Activated gamma-delta T cell treated with Interleukin-2 at 50 U/mL for 16 hours (primary cell): ENCODE results near the gene MYCN.
"Not testable (repeated sequence)": the region's sequence is repeated elsewhere in the genome, so short reads cannot be mapped to it uniquely, and the experiment has no call there.

Experiments
- DNase-seq: peaks from one replicate; pipeline ENCODE4 v3.0.0-alpha.2; 2020

MYCN gene

DNA sequence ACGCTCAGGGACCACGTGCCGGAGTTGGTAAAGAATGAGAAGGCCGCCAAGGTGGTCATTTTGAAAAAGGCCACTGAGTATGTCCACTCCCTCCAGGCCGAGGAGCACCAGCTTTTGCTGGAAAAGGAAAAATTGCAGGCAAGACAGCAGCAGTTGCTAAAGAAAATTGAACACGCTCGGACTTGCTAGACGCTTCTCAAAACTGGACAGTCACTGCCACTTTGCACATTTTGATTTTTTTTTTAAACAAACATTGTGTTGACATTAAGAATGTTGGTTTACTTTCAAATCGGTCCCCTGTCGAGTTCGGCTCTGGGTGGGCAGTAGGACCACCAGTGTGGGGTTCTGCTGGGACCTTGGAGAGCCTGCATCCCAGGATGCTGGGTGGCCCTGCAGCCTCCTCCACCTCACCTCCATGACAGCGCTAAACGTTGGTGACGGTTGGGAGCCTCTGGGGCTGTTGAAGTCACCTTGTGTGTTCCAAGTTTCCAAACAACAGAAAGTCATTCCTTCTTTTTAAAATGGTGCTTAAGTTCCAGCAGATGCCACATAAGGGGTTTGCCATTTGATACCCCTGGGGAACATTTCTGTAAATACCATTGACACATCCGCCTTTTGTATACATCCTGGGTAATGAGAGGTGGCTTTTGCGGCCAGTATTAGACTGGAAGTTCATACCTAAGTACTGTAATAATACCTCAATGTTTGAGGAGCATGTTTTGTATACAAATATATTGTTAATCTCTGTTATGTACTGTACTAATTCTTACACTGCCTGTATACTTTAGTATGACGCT, 5.8 kb downstream of the MYCN start:
- no peak for DNase-seq

DNA sequence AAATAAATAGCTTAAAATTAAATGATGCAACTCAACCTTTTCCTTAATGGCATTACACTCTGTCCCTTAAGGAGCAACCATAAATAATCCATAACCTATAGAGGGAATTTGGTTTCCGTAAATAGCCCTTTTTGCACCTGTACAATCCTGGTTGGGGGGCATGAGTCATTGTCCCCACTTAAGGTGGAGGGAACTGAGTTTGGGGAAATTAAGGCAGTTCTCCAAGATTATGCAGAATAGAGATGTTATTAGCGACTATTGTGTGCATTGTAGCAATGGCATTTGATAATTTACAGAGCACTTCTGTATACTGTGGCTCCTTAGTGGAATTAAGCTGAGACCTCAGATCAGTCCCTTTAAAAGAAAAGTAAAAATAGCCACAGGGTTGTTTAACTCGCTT, 6.6 kb downstream of the MYCN start:
- no peak for DNase-seq

DNA sequence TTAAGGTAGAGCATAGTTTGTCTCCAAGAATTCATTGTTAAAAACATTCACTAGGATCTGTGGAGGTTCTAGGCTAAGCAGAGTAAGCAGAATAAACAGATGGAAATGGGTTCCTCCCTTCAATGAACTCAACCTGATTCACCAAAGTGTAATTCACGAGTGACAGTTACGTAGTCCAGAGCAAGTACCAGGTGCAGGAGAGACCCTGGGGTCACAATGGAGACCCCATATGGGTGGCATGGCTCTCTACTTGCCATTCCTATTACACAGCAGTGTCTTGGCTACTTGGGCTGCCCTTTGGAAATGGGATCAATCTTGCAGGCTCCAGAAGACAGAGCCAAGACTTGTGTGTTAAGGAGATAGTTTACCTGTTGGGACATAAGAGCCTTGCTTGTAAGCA, 7.1 kb downstream of the MYCN start:
- no peak for DNase-seq

DNA sequence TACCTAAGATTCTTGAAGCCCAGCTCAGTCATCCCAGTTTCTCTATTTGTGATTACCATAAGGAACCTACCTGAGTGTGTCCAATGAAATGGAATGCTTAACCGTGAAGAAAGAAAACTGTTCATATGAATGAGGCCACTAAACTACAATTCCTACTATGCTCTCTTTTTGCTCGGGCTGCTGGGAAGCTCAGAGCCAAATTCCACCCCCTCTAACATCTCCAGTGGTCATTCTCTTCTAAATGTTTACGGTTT, 8.3 kb downstream of the MYCN start:
- no peak for DNase-seq

DNA sequence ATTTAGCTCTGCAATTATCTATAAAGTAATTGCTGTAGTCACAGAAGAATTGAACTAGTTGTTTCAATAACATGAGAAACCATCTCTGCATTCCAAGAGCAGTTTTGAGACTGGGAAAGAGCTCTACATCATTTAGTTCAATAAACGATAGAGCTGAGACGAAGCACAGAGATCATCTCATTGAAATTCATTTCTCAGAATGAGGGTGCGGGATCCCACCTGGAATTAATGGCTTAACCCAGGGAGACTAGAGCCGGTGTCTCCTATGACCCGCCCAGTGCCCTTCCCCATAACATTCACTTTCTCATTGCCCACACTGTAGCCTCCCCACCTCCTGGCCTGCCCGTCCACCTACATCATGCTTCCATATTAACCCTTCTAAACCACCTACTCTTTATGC, 8.8 kb downstream of the MYCN start:
- DNase-seq, result no peak

DNA sequence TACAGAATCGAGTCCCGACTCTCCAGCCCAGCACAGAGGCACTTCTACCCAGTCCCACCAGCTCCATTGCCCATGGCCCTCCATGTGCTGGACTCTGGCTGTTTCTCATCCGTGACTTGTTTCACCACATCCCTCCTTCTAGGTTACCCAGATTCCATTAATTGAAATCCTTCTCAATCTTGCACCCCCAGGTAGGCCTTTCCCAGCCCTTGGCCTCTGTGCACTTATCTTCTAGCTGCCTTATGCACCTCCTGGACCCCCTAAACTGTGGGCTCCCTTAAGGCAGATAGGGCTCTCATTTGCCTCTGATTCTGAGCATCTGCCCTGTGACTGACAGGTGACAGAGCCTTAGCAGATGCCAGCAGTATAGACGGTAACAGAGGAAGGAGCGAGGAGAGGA, 9.2 kb downstream of the MYCN start:
- DNase-seq, result no peak

DNA sequence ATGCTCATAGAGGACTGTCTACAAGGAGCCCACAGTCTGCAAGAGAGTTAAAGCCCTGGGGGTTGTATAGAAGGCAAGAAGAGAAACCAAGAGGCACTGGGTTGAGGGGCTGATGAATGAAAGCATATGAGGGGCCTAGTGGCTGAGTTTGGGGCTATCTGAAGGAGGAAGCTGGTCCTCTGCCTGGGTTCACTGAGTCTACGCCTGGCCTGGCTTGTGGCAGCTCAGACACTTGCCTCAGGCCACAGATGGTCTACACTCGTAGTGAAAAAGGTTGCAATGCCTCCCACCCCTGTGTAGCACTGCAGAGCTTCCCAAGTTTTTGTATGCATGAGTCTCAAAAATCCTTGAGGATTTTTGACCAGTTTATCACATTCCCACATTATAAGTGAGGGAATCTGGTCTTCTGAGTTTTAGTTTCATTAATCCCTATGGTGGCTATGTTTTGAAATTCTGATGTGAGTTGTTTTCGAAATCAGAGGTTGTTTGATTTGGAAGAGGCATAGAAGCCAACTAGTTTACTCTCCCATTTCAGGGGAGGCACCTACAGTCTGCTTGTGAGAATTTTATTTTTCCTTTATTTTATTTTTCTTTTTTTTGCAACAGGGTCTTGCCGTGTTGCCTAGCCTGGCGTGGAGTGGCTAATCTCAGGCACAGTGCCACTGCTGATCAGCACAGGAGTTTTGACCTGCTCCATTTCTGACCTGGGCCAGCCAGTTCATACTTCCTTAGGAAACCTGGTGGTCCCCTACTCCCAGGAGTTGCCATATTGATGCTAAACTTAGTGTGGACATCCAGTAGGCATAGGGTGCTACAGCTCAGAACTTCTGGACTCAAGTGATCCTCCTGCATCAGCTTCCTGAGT, 10.0 kb downstream of the MYCN start:
- DNase-seq, result no peak

DNA sequence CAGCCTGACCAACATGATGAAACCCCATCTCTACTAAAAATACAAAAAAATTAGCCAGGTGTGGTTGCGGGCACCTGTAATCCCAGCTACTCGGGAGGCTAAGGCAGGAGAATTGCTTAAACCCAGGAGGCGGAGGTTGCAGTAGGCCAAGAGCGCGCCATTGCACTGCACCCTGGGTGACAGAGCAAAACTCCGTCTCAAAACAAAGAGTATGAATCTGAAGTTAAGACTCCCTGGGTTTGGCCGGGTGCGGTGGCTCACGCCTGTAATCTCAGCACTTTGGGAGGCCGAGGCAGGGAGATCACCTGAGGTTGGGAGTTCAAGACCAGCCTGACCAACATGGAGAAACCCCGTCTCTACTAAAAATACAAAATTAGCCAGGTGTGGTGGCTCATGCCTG, 11.6 kb downstream of the MYCN start:
- not testable (repeated sequence) for DNase-seq

DNA sequence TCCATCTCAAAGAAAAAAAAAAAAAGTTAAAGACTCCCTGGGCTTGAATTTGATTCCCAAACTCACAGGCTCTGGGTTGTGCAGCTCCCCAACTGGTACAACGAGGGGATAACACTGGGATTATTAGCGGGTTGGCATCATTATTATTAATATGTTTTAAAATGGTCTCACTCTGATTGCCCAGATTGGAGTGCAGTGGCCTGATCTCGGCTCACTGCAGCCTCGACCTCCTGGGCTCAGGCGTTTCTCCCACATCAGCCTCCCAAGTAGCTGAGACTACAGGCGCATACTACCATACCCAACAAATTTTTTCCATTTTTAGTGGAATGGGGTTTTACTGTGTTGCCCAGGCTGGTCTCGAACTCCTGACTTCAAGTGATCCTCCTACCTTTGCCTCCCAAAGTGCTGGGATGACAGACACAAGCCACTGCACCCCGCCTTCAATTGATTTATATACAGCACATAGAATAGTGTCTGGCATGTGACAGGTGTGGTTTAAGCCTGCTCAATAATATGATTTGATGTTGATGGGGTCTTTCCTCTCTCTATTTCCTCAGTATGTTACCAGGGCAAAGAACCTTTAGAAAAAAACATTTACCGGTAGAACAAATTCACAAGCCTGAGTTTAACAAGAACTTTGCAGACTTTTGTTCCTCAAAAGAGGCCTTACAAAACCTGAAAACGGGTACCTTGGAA, 12.2 kb downstream of the MYCN start:
- DNase-seq, result no peak

DNA sequence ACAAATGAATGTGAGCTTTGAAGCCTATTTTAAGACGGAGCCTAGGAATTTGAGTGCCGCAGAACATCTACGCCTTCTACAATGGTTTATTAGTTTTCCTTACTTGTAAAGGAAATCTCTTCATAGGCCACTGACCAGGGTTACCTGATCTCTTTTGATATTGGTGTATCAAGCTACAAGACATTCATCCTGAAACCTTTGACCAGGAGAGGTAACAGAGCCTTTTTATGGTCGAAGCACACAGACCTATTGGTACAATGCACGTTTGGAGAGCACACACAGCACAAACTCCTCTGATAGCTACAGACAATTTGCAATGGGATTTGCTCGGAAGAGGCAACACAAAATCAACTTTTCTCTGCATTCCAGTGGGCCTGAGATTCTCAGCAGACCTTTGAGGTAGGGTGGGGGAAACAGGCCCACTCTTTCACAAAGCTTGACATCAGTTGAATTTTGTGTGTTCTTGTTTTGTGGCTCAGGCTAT, 12.8 kb downstream of the MYCN start:
- no peak for DNase-seq

DNA sequence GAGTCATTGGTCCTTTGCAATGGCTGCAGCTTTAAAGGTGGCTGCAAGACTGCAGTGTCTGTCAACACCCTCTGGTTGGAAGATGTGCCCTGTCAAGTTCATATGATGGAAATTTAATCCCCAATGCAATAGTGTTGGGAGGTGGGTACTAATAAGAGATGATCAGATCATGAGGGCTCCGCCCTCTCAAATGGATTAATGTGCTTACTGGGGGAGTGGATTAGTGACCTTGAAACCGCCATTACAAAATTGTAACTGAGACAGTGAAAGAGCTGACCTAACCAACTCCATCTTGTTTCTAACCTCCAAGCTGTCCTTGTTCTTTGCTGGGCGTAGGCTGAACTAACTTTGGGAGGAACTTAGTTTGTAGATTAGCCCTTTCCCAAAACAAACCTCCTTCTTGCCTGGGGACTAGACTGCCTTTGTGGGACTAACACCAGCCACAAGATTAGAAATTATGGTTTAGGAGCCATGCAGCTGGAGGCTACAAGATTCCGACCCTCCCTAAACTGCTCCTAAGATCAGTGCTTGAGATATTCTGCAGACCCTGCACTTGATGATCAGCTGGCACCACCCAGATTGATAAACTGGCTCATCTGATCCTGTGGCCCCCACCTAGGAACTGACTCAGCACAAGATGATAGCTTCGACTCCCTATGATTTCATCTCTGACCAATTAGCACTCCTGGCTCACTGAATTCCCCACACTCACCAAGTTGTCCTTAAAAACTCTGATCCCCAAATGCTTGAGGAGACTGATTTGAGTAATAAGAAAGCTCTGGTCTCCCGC, 13.7 kb downstream of the MYCN start:
- no peak for DNase-seq

DNA sequence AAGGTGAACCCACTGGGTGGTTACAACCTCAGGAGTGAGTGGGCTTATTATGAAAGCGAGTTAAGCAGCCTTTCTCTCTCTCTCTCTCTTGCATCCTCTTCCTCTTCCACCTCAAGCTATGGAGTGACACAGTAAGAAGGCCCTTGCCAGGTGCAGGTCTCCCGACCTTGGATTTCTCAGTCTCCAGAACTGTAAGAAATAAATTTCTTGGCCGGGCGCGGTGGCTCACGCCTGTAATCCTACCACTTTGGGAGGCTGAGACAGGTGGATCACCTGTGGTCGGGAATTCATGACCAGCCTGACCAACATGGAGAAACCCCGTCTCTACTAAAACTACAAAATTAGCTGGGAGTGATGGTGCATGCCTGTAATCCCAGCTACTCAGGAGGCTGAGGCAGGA, 14.4 kb downstream of the MYCN start:
- DNase-seq, result no peak

DNA sequence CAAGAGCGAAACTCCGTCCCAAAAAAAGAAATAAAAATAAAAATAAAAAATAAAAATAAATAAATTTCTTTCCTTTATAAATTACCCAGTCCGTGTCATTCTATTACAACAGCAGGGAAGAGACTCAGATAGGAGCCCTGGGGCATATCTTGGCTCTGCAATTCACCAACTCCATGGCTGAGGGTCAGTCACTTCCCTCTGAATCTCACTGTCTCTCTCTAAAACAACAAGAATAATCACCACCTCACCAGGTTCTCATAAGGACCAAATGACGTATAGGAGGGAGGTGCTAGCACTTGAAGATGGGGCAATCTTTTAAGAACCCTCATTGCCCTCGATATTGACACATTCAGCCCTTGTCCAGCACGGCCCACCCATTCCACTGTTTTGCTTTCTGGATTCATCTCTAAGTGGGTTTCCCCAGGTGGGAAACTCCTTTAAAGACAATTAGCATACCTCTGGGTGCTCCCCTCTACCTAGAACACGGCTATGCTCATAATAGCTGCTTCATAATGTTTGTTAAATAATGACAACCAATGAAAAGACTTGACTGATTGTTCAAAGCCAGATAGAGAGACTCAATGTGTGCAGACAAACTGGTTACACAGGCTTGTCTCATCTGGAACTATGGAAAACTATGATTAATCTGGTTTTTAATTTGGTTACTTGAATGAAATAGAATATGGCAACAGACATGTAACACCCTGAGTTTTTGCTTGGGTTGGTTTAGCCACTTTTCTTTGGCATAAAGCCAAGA, 15.1 kb downstream of the MYCN start:
- DNase-seq, result no peak

DNA sequence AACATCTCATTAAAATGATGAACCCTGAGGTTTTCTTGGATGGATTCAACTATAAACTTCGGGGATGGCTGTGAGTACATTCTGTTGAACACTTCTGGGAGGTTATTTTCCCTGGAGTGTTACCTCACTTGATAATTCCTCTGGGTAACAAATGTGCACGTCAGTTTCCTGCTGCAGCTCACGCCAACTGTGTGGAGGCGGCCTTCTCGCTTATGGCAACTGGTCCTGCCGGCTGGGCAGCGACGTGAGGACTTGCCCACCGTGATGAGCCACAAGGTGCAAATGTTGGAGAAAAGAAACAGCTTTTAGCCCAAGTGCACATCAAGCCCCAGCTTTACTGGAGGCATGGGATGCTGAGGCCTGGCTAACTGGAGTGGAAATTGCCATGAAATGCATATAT, 15.9 kb downstream of the MYCN start:
- no peak for DNase-seq

DNA sequence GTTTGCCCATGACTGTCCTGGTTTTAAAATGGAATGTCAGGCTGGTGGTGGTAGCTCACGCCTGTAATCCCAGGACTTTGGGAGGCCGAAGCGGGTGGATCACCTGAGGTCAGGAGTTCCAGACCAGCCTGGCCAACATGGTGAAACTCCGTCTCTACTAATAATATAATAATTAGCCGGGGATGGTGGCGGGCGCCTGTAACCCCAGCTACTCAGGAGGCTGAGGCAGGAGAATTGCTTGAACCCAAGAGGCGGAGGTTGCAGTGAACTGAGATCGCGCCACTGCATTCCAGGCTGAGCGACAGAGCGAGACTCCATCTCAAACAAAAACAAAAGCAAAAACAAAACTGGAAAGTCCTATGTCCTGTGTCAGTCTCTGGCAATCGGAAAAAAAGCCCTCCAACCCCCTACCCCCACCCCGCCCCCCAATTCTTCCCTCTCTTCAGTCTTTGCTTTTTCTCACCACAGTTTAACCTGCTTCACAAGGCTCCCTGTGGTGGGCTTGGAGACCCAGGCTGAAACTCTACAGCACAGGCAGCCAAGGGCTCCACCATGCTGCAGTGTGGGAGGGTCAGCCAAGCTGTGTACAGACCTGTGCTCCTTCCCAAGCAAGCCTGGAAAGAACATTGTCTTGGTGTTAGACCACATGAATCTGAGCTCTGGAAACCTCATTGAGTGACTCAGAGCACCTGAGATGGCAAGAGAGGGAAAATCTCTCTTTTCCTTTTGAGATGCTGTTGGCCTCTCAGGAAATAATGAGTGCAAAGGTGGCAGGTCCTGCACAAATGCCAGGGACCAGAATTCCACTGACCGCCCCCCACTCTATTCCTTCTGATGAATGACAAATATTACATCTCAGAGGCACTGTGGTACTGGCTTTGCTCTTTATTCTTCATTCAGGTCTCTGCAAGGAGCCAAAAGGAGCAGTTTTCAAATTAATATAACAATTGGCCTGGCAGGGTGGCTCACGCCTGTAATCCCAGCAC, 16.7 kb downstream of the MYCN start:
- no peak for DNase-seq

DNA sequence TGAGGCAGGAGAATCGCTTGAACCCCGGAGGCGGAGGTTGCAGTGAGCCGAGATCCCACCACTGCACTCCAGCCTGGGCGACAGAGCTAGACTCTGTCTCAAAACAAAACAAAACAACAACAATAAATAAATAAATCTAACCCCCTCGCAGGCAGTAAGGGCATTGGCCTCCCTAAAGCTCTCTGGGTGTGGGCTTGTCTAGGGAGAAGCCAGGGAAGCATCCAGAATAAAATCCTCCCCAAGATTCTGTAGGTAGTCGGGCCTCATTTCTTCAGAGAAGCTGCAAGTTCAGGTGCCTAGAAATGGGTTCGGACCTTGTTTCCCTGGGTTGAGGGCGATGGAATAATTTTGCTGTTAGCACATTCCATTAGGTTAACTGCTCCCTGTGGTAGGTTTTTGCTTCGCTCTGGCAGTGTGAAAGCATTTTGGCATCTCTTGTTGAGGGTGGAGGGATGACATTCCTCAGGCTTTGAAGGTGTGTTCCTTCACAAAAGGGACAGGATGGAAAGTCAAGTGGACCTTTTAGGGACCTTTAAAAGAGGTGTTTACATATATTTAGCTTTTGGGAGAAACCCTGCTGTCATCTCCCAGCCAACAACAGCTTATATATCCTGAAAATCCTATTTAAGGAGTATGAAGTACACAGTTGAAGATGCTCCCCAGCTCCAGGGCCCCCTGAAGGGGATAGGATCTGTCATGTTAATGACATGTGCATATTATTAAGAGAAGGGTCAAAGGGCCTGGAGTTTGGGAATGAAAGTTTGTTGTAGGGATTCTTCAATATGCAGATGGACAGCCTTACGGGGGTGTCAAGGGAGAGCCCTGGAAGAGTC, 17.7 kb downstream of the MYCN start:
- DNase-seq, result no peak

DNA sequence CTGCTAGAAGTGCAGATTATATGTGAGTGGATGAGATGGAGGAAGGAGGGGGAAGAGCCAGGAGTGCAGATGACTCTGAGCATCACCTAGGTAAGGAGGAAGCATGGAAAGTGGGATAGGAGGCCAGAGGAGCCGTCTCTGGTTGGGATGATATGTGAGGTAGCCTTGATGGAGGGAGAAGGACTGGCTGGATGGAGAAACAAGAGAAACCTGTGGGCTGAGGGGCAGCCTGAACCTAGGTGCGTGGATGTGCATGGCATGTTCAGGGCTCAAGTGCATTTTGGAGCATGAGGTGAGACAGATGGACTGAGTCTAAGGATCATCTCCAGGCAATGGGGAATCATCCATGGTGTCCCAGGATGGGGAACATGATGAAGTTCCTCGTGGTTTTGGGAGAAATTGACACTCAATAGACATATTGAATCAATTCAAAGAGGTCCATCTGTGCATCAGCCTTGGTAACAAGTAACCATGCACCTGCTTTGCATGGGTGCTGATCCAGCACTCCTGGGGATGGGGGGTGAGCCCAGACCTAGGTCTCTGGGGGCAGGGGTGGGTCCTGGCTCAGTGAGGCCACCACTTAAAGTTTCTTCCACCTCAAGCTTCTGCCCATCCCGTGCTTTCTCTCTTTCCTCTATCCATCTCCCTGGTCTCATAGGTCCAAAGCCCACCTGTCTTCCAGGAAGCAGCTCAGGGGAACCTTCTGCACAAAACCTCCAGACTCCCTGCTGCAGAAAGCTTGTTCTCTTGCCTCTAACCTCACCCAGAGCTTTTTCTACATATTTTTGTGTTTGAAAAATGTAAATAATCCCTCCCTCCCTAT, 19.2 kb downstream of the MYCN start:
- no peak for DNase-seq

DNA sequence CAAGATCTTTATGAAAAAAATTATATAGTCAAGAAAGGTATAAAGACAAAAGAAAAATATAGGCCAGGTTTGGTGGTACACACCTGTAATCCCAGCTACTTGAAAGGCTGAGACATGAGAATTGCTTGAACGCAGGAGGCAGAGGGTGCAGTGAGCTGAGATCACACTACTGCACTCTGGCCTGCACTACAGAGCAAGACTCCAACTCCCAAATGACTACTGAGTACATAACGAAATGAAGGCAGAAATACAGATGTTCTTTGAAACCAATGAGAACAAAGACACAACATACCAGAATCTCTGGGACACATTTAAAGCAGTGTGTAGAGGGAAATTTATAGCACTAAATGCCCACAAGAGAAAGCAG, 19.8 kb downstream of the MYCN start:
- DNase-seq, result not testable (repeated sequence)
